ENCODE data around the gene FAM221B. TPM values are rescaled to one million over a fixed set of nuclear protein-coding genes. Genes with fewer than 3 reads are reported as not detected.
A peak's percentile ranks its signal among the peaks of the same experiment; 100 is the strongest.

The FAM221B gene
- total and polyA plus RNA-seq, 9 of the 15 experiments (the other 6 are each of a cell fraction or from before 2014, with no cell fraction given), result 0.01 TPM; not detected in 8

GRCh38 chr9:35812025-35812602 is 16.4 kb downstream of the FAM221B start, which contains the start of gene SPAG8 (continued):
- peak; percentile 42 for TF ChIP-seq MEIS2 (IDR thresholded peaks at IDR 0.05; ENCODE audit: partially characterized antibody)
- TF ChIP-seq NCOA1 (IDR thresholded peaks at IDR 0.05; ENCODE audit: low read depth), result peak; percentile 95
- TF ChIP-seq, protein P1, sequence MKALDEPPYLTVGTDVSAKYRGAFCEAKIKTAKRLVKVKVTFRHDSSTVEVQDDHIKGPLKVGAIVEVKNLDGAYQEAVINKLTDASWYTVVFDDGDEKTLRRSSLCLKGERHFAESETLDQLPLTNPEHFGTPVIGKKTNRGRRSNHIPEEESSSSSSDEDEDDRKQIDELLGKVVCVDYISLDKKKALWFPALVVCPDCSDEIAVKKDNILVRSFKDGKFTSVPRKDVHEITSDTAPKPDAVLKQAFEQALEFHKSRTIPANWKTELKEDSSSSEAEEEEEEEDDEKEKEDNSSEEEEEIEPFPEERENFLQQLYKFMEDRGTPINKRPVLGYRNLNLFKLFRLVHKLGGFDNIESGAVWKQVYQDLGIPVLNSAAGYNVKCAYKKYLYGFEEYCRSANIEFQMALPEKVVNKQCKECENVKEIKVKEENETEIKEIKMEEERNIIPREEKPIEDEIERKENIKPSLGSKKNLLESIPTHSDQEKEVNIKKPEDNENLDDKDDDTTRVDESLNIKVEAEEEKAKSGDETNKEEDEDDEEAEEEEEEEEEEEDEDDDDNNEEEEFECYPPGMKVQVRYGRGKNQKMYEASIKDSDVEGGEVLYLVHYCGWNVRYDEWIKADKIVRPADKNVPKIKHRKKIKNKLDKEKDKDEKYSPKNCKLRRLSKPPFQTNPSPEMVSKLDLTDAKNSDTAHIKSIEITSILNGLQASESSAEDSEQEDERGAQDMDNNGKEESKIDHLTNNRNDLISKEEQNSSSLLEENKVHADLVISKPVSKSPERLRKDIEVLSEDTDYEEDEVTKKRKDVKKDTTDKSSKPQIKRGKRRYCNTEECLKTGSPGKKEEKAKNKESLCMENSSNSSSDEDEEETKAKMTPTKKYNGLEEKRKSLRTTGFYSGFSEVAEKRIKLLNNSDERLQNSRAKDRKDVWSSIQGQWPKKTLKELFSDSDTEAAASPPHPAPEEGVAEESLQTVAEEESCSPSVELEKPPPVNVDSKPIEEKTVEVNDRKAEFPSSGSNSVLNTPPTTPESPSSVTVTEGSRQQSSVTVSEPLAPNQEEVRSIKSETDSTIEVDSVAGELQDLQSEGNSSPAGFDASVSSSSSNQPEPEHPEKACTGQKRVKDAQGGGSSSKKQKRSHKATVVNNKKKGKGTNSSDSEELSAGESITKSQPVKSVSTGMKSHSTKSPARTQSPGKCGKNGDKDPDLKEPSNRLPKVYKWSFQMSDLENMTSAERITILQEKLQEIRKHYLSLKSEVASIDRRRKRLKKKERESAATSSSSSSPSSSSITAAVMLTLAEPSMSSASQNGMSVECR (CRISPR knock-in tag; IDR thresholded peaks at IDR 0.05), result peak; percentile 23; the same call in 1 of the 2 replicates
- TF ChIP-seq ELF2 (CRISPR knock-in tag; IDR thresholded peaks at IDR 0.05), result peak; percentile 84
- peak; percentile 84; the same call in 1 of the 2 replicates for TF ChIP-seq ETS1 (conservative IDR thresholded peaks at IDR 0.05; ENCODE audit: control insufficient read depth, low read depth, low read length)
- no peak for TF ChIP-seq KAT2B (IDR thresholded peaks at IDR 0.05; ENCODE audit: low read depth, low read length)
- no peak for TF ChIP-seq CUX1 (CRISPR knock-in tag; IDR thresholded peaks at IDR 0.05)
- no peak for TF ChIP-seq NR1H2 (CRISPR knock-in tag; IDR thresholded peaks at IDR 0.05)
- no peak for TF ChIP-seq HOXB6 (CRISPR knock-in tag; IDR thresholded peaks at IDR 0.05; ENCODE audit: borderline replicate concordance)
- no peak for TF ChIP-seq HMGN3 (IDR thresholded peaks at IDR 0.05; ENCODE audit: borderline replicate concordance, extremely low read depth, insufficient read length, low read depth, low read length)
- TF ChIP-seq MYBL2 (IDR thresholded peaks at IDR 0.05; ENCODE audit: low read depth), result no peak
- TF ChIP-seq MYBL2 (CRISPR knock-in tag; IDR thresholded peaks at IDR 0.05; ENCODE audit: borderline replicate concordance), result no peak
- no peak for TF ChIP-seq RAD51 (IDR thresholded peaks at IDR 0.05; ENCODE audit: borderline replicate concordance, low read depth)
- TF ChIP-seq ZNF551 (CRISPR knock-in tag; IDR thresholded peaks at IDR 0.05), result no peak
- TF ChIP-seq BCL6 (CRISPR knock-in tag; IDR thresholded peaks at IDR 0.05), result no peak
- 0 out of 4 replicates have a peak, but pooled peaks of 1 of the 2 experiments have one; percentile 33 for TF ChIP-seq HDAC1 (IDR thresholded peaks at IDR 0.05)
- peak in 1 of 2 experiments; percentile 93; a peak in 1 of 4 replicates for TF ChIP-seq KDM4B (IDR thresholded peaks at IDR 0.05; ENCODE audit: borderline replicate concordance in 2 of 2, low read depth in 1 of 2)
- TF ChIP-seq NFIC (IDR thresholded peaks at IDR 0.05), result no peak

All from K562 (cell line).